OCI-LY7 (cell line): ENCODE data around the gene CCDC126.

Experiments used
- EZH2phosphoT487 ChIP-seq: fragments of 200-600 bp; sonication (generic); IDR thresholded peaks from 2 replicates; pipeline ENCODE4 v1.6.1; 2018; ENCODE audit warnings: low read depth, borderline replicate concordance, mild to moderate bottlenecking, mixed run types, antibody characterized with exemption, low read length, moderate library complexity, mixed read lengths
- TF ChIP-seq, protein P1 (sequence below): fragments of 200-600 bp; sonication (generic); conservative IDR thresholded peaks from 2 replicates; pipeline ENCODE4 v1.5.1; 2014; ENCODE audit warnings: mild to moderate bottlenecking, antibody characterized with exemption, low read length, moderate library complexity, mixed read lengths

DNA sequence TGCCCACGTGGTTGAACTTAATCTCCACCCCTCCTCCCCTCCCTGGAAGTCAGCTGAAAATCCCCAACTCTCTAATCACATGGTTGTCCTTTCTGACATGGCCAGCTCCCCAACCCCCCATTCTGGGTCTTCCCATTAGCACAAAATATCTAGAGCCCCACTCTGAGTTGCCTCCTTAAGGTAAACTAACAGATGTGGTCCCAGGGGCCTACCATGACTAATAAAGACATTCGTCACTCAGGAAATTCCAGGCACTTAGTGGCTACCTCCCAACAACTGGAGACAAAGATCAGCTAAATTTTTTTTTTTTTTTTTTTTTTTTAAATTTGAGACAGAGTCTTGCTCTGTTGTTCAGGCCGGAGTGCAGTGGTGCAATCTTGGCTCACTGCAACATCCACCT lies 21.1 kb downstream of the CCDC126 start:
- TF ChIP-seq, protein P1, sequence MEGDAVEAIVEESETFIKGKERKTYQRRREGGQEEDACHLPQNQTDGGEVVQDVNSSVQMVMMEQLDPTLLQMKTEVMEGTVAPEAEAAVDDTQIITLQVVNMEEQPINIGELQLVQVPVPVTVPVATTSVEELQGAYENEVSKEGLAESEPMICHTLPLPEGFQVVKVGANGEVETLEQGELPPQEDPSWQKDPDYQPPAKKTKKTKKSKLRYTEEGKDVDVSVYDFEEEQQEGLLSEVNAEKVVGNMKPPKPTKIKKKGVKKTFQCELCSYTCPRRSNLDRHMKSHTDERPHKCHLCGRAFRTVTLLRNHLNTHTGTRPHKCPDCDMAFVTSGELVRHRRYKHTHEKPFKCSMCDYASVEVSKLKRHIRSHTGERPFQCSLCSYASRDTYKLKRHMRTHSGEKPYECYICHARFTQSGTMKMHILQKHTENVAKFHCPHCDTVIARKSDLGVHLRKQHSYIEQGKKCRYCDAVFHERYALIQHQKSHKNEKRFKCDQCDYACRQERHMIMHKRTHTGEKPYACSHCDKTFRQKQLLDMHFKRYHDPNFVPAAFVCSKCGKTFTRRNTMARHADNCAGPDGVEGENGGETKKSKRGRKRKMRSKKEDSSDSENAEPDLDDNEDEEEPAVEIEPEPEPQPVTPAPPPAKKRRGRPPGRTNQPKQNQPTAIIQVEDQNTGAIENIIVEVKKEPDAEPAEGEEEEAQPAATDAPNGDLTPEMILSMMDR = no peak
- TF ChIP-seq EZH2phosphoT487 = no peak
